Uterus (tissue), 2 donors: ENCODE results near the gene ACOT13.

Experiments
- CTCF ChIP-seq, 4 experiments: fragments of 200-600 bp in 2 of 4; fragments of 450-650 bp in 2 of 4; sonication (generic) in 2 of 4; IDR thresholded peaks; one replicate each; pipeline ENCODE4 v1.5.1; 2016 to 2019; ENCODE audit warnings: antibody characterized with exemption in 4 of 4, mild to moderate bottlenecking in 2 of 4, moderate library complexity in 1 of 4
- POLR2A ChIP-seq, 2 donors: fragments of 450-650 bp; IDR thresholded peaks; one replicate each; pipeline ENCODE4 v1.6.1; 2016; ENCODE audit warnings: antibody characterized with exemption in 2 of 2, mild to moderate bottlenecking in 1 of 2, moderate library complexity in 1 of 2

- TF ChIP-seq POLR2A (IDR thresholded peaks at IDR 0.05) (no peak), CTCF (IDR thresholded peaks at IDR 0.05) (no peak)
Measured at GRCh38 chr6:24723270-24723669, 56.4 kb downstream of the ACOT13 start.
